ENCODE data around the gene DLX4. TPM values are rescaled to one million over a fixed set of nuclear protein-coding genes. Genes with fewer than 3 reads are reported as not detected.

DLX4 gene
- total and polyA plus RNA-seq, 12 donors, result 0.10 to 0.96 (median 0.27) TPM; not detected in 3

DNA sequence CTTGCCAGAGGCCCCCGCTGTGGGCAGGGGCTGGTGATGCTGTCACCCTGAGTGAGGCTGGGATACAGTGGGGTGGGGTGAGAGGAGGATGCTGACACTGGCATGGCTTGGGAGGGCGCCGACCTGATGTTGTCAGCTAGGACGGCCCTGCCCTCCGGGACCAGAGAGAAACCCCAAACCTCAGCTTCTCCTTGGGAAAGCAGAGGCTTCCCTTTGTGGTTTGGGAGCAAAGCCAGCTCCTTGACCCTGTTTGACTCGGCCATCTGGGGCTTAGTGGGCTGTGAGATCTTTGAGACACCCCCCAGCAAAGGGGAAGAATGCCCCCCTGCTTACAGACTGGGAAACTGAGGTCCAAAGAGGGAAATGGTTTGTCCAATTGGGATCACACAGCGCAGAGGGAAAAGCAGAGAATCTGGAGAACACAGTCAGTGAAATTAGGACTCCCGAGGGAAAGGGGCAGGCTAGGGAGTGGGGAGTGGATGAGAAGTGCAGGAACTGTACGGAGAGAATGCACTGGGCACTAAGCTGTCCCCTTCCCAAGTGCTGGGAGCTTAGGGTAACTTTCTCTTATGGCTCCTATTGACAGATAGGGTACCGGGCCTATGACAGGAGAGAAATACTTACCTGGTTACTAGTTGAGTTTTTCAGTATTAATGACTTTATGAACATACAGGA lies 40.7 kb upstream of the DLX4 start:
- H3K27me3 ChIP-seq, result no peaks in the 10 kb centered on the region
- no peaks in the 10 kb centered on the region for H3K36me3 ChIP-seq (replicated peaks in 1 of 2)
- no peak overlapping the region for H3K4me3 ChIP-seq
- no peak for TF ChIP-seq POLR2A (IDR thresholded peaks at IDR 0.05)
- TF ChIP-seq, protein P1, sequence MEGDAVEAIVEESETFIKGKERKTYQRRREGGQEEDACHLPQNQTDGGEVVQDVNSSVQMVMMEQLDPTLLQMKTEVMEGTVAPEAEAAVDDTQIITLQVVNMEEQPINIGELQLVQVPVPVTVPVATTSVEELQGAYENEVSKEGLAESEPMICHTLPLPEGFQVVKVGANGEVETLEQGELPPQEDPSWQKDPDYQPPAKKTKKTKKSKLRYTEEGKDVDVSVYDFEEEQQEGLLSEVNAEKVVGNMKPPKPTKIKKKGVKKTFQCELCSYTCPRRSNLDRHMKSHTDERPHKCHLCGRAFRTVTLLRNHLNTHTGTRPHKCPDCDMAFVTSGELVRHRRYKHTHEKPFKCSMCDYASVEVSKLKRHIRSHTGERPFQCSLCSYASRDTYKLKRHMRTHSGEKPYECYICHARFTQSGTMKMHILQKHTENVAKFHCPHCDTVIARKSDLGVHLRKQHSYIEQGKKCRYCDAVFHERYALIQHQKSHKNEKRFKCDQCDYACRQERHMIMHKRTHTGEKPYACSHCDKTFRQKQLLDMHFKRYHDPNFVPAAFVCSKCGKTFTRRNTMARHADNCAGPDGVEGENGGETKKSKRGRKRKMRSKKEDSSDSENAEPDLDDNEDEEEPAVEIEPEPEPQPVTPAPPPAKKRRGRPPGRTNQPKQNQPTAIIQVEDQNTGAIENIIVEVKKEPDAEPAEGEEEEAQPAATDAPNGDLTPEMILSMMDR (IDR thresholded peaks at IDR 0.05), result no peak
- 56 to 67% (median 62%) methylated on average over 5 to 10 of the region's 10 CpGs for WGBS, 4 donors
- no peaks in the 10 kb centered on the region for H3K9me3 ChIP-seq (replicated peaks in 1 of 3)
- intact Hi-C loops (cut with DNase I), result no loop called here
- no peak for DNase-seq
- H3K4me1 ChIP-seq (replicated peaks in 1 of 2), result peaks cover 0 to 5% of the 10 kb centered on the region in 2 donors
- H3K27ac ChIP-seq, result no peak overlapping the region

DNA sequence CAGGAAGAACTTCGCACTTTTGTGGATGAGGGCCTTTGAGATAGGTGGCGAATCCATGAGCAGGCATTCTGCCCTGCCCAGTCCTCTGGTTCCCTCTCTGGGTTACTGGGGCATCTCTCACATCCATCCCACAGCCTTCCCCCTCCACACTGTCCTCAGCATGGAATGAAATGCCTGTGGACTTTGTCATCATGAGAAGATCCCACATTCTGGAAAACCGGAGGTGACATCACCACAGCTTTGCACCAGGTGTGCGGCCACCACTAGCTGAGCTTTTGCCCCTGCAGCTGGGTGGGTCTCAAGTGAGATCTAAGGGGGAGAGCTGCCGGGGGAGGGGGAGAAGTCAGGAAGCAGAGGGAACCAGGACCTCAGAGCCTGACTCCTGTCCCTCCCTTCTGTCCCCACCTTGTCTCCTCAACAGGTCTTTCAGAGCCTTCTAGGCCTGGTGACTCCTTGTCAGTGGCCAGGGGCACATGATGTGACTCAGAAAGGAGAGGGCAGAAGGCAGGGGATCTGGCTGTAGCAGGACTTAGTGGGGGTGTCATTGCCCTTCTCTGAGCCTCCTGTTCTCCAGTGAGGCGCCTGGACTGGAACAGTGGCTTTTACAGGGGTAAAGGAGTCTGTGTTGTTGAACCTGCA lies 40.0 kb upstream of the DLX4 start:
- WGBS, 4 donors, result 88 to 92% (median 90%) methylated on average over 6 of the region's 6 CpGs
- Histone ChIP-seq H3K27ac (no peak overlapping the region), H3K4me3 (no peak overlapping the region), H3K4me1 (replicated peaks in 1 of 2) (peaks cover 0 to 5% of the 10 kb centered on the region in 2 donors), H3K27me3 (no peaks in the 10 kb centered on the region), H3K9me3 (replicated peaks in 1 of 3) (no peaks in the 10 kb centered on the region), H3K36me3 (replicated peaks in 1 of 2) (no peaks in the 10 kb centered on the region)
- intact Hi-C loops (cut with DNase I), result no loop called here
- no peak for DNase-seq
- TF ChIP-seq, protein P1 (IDR thresholded peaks at IDR 0.05), result no peak
- TF ChIP-seq POLR2A (IDR thresholded peaks at IDR 0.05), result no peak

DNA sequence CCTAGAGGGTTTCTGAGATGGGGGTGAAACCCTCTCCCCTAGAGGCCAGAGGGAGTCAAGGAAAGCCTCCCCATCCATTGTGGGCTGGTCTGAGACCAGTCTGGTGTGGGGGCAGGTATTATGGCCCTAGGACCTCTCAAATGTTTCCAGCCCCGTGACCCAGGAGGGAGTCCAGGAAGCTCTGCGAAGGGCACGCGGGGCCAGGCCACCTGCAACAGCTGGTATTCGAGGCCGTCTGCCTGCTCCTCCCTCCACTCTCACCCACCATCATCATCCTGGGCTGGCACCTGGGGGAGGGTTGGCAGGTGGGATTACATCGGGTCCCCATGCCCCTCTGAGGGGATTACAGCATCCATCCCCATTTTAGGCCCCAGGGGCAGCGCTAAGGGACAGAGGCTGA lies 38.1 kb upstream of the DLX4 start:
- Histone ChIP-seq H3K4me1 (replicated peaks in 1 of 2) (peaks cover 0 to 5% of the 10 kb centered on the region in 2 donors), H3K27me3 (no peaks in the 10 kb centered on the region), H3K36me3 (replicated peaks in 1 of 2) (no peaks in the 10 kb centered on the region), H3K9me3 (replicated peaks in 1 of 3) (no peaks in the 10 kb centered on the region), H3K27ac (no peak overlapping the region), H3K4me3 (no peak overlapping the region)
- intact Hi-C loops (cut with DNase I), result no loop called here
- DNase-seq, result no peak
- TF ChIP-seq, protein P1 (IDR thresholded peaks at IDR 0.05), result no peak
- TF ChIP-seq POLR2A (IDR thresholded peaks at IDR 0.05), result no peak
- 72 to 100% (median 92%) methylated on average over 1 to 8 of the region's 8 CpGs for WGBS, 4 donors

DNA sequence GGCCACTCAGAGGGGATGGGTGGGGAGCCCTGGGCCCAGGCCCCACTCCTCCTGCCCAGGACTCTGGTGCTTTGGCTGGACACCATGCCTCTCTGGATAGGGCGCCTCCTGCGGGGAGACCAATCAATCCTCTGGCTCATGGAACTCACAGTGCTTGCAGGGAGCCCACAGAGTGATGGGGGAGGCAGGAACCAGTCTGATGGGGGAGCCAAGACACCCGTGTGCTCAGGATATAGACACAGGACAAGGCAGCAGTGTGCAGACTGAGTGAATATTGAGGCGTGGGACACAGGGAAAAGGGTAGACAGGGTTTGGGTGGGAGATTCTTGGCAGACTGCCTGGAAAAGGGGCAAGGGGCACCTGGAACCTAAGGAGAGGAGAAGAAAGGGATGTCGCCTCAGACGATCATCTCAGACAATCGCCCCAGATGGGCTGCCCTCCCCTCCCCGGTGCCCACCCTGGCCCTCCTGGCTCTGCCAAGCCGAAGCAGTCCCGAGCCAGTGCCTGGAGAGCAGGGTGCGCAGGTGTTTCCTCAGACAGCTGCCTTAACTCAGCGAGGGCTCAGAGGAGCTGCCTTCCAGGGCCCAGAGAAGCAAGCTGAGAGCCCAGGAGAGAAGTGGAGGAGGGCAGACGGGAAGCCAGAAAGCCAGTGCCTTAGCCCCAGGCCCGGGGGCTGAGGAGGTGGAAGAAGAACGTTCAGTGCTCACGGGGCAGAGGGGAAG lies 37.4 kb upstream of the DLX4 start:
- 63 to 72% (median 67%) methylated on average over 13 to 16 of the region's 16 CpGs for WGBS, 4 donors
- no peak overlapping the region for H3K27ac ChIP-seq
- peaks cover 0 to 5% of the 10 kb centered on the region in 2 donors for H3K4me1 ChIP-seq (replicated peaks in 1 of 2)
- TF ChIP-seq, protein P1 (IDR thresholded peaks at IDR 0.05), result no peak
- no peak for TF ChIP-seq POLR2A (IDR thresholded peaks at IDR 0.05)
- no peaks in the 10 kb centered on the region for H3K27me3 ChIP-seq
- H3K9me3 ChIP-seq (replicated peaks in 1 of 3), result no peaks in the 10 kb centered on the region
- H3K36me3 ChIP-seq (replicated peaks in 1 of 2), result no peaks in the 10 kb centered on the region
- no peak overlapping the region for H3K4me3 ChIP-seq
- no peak for DNase-seq
- intact Hi-C loops (cut with DNase I), result no loop called here

Measured in adrenal gland (tissue), 12 donors.